ENCODE data around the gene PDGFB.

The PDGFB gene

GRCh38 chr22:39244496-39245129 is at the start of gene PDGFB:
Gene PDGFB, minus strand, starts transcription at chr22:39244982. Its CDS starts 1,019 bp downstream, at chr22:39243963.
- FAIRE-seq, result no peak

GRCh38 chr22:39293766-39294368 is 49.1 kb upstream of the PDGFB start:
- FAIRE-seq, result no peak

- no peak for FAIRE-seq
Observed at GRCh38 chr22:39292561-39293074, 47.8 kb upstream of the PDGFB start.

GRCh38 chr22:39292031-39292462 is 47.3 kb upstream of the PDGFB start:
- FAIRE-seq, result no peak

- FAIRE-seq, result no peak
Observed at GRCh38 chr22:39291523-39291922, 46.7 kb upstream of the PDGFB start.

- no peak for FAIRE-seq
Observed at GRCh38 chr22:39290724-39291161, 46.0 kb upstream of the PDGFB start.

GRCh38 chr22:39289975-39290720 is 45.4 kb upstream of the PDGFB start:
- no peak for FAIRE-seq

GRCh38 chr22:39289533-39289932 is 44.8 kb upstream of the PDGFB start:
- FAIRE-seq, result no peak

- no peak for FAIRE-seq
Observed at GRCh38 chr22:39288135-39288898, 43.5 kb upstream of the PDGFB start.

- FAIRE-seq, result no peak
Observed at GRCh38 chr22:39287076-39287725, 42.4 kb upstream of the PDGFB start.

GRCh38 chr22:39284983-39285382 is 40.2 kb upstream of the PDGFB start:
- no peak for FAIRE-seq

- no peak for FAIRE-seq
Observed at GRCh38 chr22:39284142-39284980, 39.6 kb upstream of the PDGFB start.

- no peak for FAIRE-seq
Observed at GRCh38 chr22:39283322-39284141, 38.8 kb upstream of the PDGFB start.

GRCh38 chr22:39282645-39283321 is 38.0 kb upstream of the PDGFB start:
- no peak for FAIRE-seq

- FAIRE-seq, result no peak
Observed at GRCh38 chr22:39281126-39281525, 36.3 kb upstream of the PDGFB start.

- FAIRE-seq, result no peak
Observed at GRCh38 chr22:39280250-39280649, 35.5 kb upstream of the PDGFB start.

- FAIRE-seq, result no peak
Observed at GRCh38 chr22:39279170-39279850, 34.5 kb upstream of the PDGFB start.

GRCh38 chr22:39278040-39278439 is 33.3 kb upstream of the PDGFB start:
- no peak for FAIRE-seq

GRCh38 chr22:39277142-39277607 is 32.4 kb upstream of the PDGFB start:
- FAIRE-seq, result no peak

Data from A204.1 (cell line).